ENCODE data around the gene NEDD4L.

The NEDD4L gene

GRCh38 chr18:58347135-58347534 lies 303.1 kb downstream of the NEDD4L start:
- no peak overlapping the region for H3K4me3 ChIP-seq (ENCODE audit: control insufficient read depth, low read depth, low read length)
- no peak for TF ChIP-seq CTCF (IDR thresholded peaks at IDR 0.05; ENCODE audit: control insufficient read depth, insufficient read depth, low read depth, low read length, missing control alignments)
- DNase-seq (ENCODE audit: low read depth): no peak

GRCh38 chr18:58348517-58348916 lies 304.5 kb downstream of the NEDD4L start:
- no peak for TF ChIP-seq CTCF (IDR thresholded peaks at IDR 0.05; ENCODE audit: control insufficient read depth, insufficient read depth, low read depth, low read length, missing control alignments)
- H3K4me3 ChIP-seq (ENCODE audit: control insufficient read depth, low read depth, low read length): no peak overlapping the region
- DNase-seq (ENCODE audit: low read depth): no peak

- no peak for DNase-seq (ENCODE audit: low read depth)
- no peak overlapping the region for H3K4me3 ChIP-seq (ENCODE audit: control insufficient read depth, low read depth, low read length)
- no peak for TF ChIP-seq CTCF (IDR thresholded peaks at IDR 0.05; ENCODE audit: control insufficient read depth, insufficient read depth, low read depth, low read length, missing control alignments)
Observed at GRCh38 chr18:58348951-58349350, 304.9 kb downstream of the NEDD4L start.

- no peak for DNase-seq (ENCODE audit: low read depth)
- TF ChIP-seq CTCF (IDR thresholded peaks at IDR 0.05; ENCODE audit: control insufficient read depth, insufficient read depth, low read depth, low read length, missing control alignments): no peak
- no peak overlapping the region for H3K4me3 ChIP-seq (ENCODE audit: control insufficient read depth, low read depth, low read length)
Observed at GRCh38 chr18:58349650-58350049, 305.6 kb downstream of the NEDD4L start.

GRCh38 chr18:58350526-58350925 lies 306.5 kb downstream of the NEDD4L start:
- no peak for DNase-seq (ENCODE audit: low read depth)
- H3K4me3 ChIP-seq (ENCODE audit: control insufficient read depth, low read depth, low read length): no peak overlapping the region
- TF ChIP-seq CTCF (IDR thresholded peaks at IDR 0.05; ENCODE audit: control insufficient read depth, insufficient read depth, low read depth, low read length, missing control alignments): no peak

- no peak for TF ChIP-seq CTCF (IDR thresholded peaks at IDR 0.05; ENCODE audit: control insufficient read depth, insufficient read depth, low read depth, low read length, missing control alignments)
- DNase-seq (ENCODE audit: low read depth): no peak
- no peak overlapping the region for H3K4me3 ChIP-seq (ENCODE audit: control insufficient read depth, low read depth, low read length)
Observed at GRCh38 chr18:58351776-58352175, 307.8 kb downstream of the NEDD4L start.

GRCh38 chr18:58353581-58353980 lies 309.6 kb downstream of the NEDD4L start:
- no peak for TF ChIP-seq CTCF (IDR thresholded peaks at IDR 0.05; ENCODE audit: control insufficient read depth, insufficient read depth, low read depth, low read length, missing control alignments)
- no peak for DNase-seq (ENCODE audit: low read depth)
- H3K4me3 ChIP-seq (ENCODE audit: control insufficient read depth, low read depth, low read length): no peak overlapping the region

Data from AG09309 (cell line).